Loucy (cell line): ENCODE measurements around the gene HMGN4.

Experiments
- EZH2phosphoT487 ChIP-seq: fragments of 200-600 bp; IDR thresholded peaks from 2 replicates; pipeline ENCODE4 v1.6.1; 2018; ENCODE audit warnings: antibody characterized with exemption, mild to moderate bottlenecking, moderate library complexity, borderline replicate concordance
- TF ChIP-seq, protein P1 (sequence below): fragments of 200-600 bp; sonication (generic); conservative IDR thresholded peaks from 2 replicates; pipeline ENCODE4 v1.5.1; 2014; ENCODE audit warnings: mild to moderate bottlenecking, antibody characterized with exemption, low read length

DNA sequence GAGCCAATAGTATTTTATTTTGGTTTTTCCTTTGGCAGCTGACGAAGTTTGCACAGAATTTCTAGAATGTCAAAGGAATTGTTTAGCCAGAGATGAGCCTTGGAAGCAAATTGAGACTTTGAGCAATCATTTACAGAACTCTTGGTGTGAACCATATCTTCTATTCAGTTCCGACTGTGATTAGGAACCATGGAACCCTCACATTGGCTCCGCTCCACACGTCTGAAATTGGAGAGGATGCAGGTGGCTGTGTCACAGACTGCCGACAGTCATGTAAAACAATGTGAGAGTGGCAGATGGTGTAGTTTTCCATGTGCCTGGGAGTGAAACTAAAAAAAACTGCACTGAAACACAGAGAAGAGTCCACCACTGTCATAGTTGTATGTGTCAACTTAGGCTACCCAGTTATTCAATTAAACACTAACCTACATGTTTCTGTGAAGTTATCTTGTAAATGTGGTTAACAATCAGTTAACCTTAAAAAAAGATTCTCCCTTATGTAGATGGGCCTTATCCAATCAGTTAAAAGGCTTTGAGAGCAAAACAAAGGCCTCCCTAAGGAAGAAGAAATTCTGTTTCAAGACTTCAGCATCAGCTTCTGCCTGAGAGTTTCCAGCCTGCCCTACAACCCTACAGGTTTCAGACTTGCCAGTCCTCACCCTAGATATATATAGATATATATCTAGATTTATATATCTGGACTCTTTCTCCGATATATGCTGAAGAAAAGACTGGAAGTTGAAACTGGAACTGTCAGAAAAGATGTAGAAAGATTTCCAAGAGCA lies 3.3 kb upstream of the HMGN4 start:
- TF ChIP-seq, protein P1, sequence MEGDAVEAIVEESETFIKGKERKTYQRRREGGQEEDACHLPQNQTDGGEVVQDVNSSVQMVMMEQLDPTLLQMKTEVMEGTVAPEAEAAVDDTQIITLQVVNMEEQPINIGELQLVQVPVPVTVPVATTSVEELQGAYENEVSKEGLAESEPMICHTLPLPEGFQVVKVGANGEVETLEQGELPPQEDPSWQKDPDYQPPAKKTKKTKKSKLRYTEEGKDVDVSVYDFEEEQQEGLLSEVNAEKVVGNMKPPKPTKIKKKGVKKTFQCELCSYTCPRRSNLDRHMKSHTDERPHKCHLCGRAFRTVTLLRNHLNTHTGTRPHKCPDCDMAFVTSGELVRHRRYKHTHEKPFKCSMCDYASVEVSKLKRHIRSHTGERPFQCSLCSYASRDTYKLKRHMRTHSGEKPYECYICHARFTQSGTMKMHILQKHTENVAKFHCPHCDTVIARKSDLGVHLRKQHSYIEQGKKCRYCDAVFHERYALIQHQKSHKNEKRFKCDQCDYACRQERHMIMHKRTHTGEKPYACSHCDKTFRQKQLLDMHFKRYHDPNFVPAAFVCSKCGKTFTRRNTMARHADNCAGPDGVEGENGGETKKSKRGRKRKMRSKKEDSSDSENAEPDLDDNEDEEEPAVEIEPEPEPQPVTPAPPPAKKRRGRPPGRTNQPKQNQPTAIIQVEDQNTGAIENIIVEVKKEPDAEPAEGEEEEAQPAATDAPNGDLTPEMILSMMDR, result no peak
- no peak for TF ChIP-seq EZH2phosphoT487
